NCI-H2171 treated with DMSO at 0.1 percent for 48 hours (cell line): ENCODE data around the gene NDUFS3.
A peak's percentile ranks its signal among the peaks of the same experiment; 100 is the strongest.

Source experiments
- DNase-seq: peaks from one replicate; lab custom pipeline; 2025; lab: John Stamatoyannopoulos, UW

The NDUFS3 gene

GRCh38 chr11:47589977-47590861, 11.3 kb downstream of the NDUFS3 start:
- DNase-seq = no peak

GRCh38 chr11:47591764-47592163, 12.9 kb downstream of the NDUFS3 start:
- DNase-seq = no peak

GRCh38 chr11:47592251-47592650, 13.4 kb downstream of the NDUFS3 start:
- no peak for DNase-seq

GRCh38 chr11:47592970-47593369, 14.1 kb downstream of the NDUFS3 start:
- DNase-seq = no peak

- DNase-seq = no peak
These were observed 14.6 kb downstream of the NDUFS3 start for GRCh38 chr11:47593492-47593933.

GRCh38 chr11:47593934-47594855, 15.3 kb downstream of the NDUFS3 start, which contains the start of gene C1QTNF4:
TSS of gene C1QTNF4 (minus strand) at chr11:47594411. CDS start at chr11:47590810, 3,601 bp downstream.
- DNase-seq = no peak

- DNase-seq = no peak
These were observed 16.2 kb downstream of the NDUFS3 start for GRCh38 chr11:47595029-47595428.

- DNase-seq = no peak
These were observed 17.1 kb downstream of the NDUFS3 start for GRCh38 chr11:47595967-47596366.

GRCh38 chr11:47599902-47600301, 21.0 kb downstream of the NDUFS3 start:
- no peak for DNase-seq

GRCh38 chr11:47603295-47603694, 24.4 kb downstream of the NDUFS3 start:
- no peak for DNase-seq

- no peak for DNase-seq
These were observed 27.0 kb downstream of the NDUFS3 start for GRCh38 chr11:47605921-47606320.

GRCh38 chr11:47606731-47607130, 27.9 kb downstream of the NDUFS3 start:
- peak; percentile 59 for DNase-seq

GRCh38 chr11:47607380-47607779, 28.5 kb downstream of the NDUFS3 start:
- peak; percentile 46 for DNase-seq

GRCh38 chr11:47609675-47610074, 30.8 kb downstream of the NDUFS3 start:
- no peak for DNase-seq

- DNase-seq = no peak
These were observed 32.5 kb downstream of the NDUFS3 start for GRCh38 chr11:47611348-47611794.

GRCh38 chr11:47615249-47615648, 36.4 kb downstream of the NDUFS3 start:
- DNase-seq = no peak

GRCh38 chr11:47616726-47617416, 38.0 kb downstream of the NDUFS3 start:
- DNase-seq = peak; percentile 58

- DNase-seq = no peak
These were observed 38.5 kb downstream of the NDUFS3 start for GRCh38 chr11:47617417-47617809.

- no peak for DNase-seq
These were observed 42.0 kb downstream of the NDUFS3 start for GRCh38 chr11:47620836-47621378.

GRCh38 chr11:47626234-47626633, 47.4 kb downstream of the NDUFS3 start:
- no peak for DNase-seq

GRCh38 chr11:47628026-47628425, 49.2 kb downstream of the NDUFS3 start:
- no peak for DNase-seq

- DNase-seq = no peak
These were observed 52.6 kb downstream of the NDUFS3 start for GRCh38 chr11:47631473-47631872.
